Cardiac muscle cell (in vitro differentiated cells and primary cell): ENCODE measurements around the gene CYB5R3. TPM values are rescaled to one million over a fixed set of nuclear protein-coding genes. Genes with fewer than 3 reads are reported as not detected.

Source experiments
- DNase-seq, 2 donors: peaks; one replicate each; pipeline versions ENCODE4 v3.0.0 to v3.0.0-alpha.2; 2010 to 2017; ENCODE audit warnings: low read depth in 1 of 2, low spot score in 1 of 2
- H3K27ac ChIP-seq: fragments of 200-600 bp; sonication (generic); 2 replicates; pipeline ENCODE4 v1.5.1; 2016
- H3K27me3 ChIP-seq: fragments of 200-600 bp; sonication (generic); 2 replicates; pipeline ENCODE4 v1.6.0; 2016; ENCODE audit warnings: control low read depth
- H3K36me3 ChIP-seq: fragments of 200-600 bp; sonication (generic); 2 replicates; pipeline ENCODE4 v1.5.1; 2016; ENCODE audit warnings: control low read depth
- H3K4me1 ChIP-seq: fragments of 200-600 bp; sonication (generic); 2 replicates; pipeline ENCODE4 v1.8.1; 2017; ENCODE audit warnings: low read depth, mild to moderate bottlenecking, mixed run types
- H3K4me3 ChIP-seq: fragments of 200-600 bp; sonication (generic); 2 replicates; pipeline ENCODE4 v1.5.1; 2016; ENCODE audit warnings: mild to moderate bottlenecking
- H3K9me3 ChIP-seq: fragments of 200-600 bp; sonication (generic); 2 replicates; pipeline ENCODE4 v1.5.1; 2017; ENCODE audit warnings: low read depth, mild to moderate bottlenecking, control low read depth
- polyA plus RNA-seq: library from polyadenylated mRNA; unstranded; fragments of >200 nt; fragmentation: Nextera tagmentation; extraction: Ambion mirVana; gene quantifications from 2 replicates; pipeline ENCODE4 v1.2.1, GENCODE V29; 2016
- total RNA-seq: library from RNA; depleted of rRNA; stranded (reverse); fragments of >200 nt; gene quantifications from 2 replicates; pipeline ENCODE4 v1.2.3, GENCODE V29; 2016
- TF ChIP-seq, protein P1 (sequence below): IDR thresholded peaks from 2 replicates; pipeline ENCODE4 v1.5.1; 2012; ENCODE audit warnings: low read depth, mild to moderate bottlenecking, low read length

CYB5R3 gene
- total and polyA plus RNA-seq, 2 experiments from 2014 or later = 180 to 366 TPM

DNA sequence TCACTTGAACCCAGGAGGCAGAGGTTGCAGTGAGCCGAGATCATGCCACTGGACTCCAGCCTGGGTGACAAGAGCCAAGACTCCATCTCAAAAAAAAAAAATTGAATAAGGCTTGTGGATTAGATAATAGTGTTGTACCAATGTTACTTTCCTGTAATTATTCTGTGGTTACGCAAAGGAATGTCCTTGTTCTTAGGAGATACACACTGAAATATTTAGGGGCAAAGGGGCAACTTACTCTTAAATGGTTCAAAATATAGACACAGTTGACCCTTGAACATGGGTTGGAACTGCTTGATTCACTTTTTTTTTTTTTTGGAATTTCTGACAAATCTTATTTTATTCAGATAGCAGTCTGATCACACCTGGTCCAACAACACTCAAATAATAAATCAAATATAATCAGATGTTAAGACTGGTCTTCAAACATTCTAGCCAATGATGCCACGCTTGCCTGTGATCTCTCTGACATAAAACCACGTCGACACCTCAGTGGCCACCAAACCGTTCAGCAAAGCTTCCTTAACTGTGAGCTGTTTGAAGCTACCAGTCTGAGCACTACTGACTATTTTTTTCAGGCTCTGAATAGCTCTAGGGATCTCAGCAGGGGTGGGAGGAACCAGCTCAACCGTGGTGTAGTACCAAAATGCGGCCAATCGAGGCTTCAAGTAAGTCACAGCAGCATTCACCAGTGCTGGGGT lies 9.5 kb downstream of the CYB5R3 start:
- DNase-seq = peak in 1 of 2 donors; percentile 30
- H3K4me3 ChIP-seq = no peak overlapping the region
- TF ChIP-seq, protein P1, sequence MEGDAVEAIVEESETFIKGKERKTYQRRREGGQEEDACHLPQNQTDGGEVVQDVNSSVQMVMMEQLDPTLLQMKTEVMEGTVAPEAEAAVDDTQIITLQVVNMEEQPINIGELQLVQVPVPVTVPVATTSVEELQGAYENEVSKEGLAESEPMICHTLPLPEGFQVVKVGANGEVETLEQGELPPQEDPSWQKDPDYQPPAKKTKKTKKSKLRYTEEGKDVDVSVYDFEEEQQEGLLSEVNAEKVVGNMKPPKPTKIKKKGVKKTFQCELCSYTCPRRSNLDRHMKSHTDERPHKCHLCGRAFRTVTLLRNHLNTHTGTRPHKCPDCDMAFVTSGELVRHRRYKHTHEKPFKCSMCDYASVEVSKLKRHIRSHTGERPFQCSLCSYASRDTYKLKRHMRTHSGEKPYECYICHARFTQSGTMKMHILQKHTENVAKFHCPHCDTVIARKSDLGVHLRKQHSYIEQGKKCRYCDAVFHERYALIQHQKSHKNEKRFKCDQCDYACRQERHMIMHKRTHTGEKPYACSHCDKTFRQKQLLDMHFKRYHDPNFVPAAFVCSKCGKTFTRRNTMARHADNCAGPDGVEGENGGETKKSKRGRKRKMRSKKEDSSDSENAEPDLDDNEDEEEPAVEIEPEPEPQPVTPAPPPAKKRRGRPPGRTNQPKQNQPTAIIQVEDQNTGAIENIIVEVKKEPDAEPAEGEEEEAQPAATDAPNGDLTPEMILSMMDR = no peak

GRCh38 chr22:42637555-42637954 lies 11.6 kb downstream of the CYB5R3 start:
- H3K36me3 ChIP-seq = peaks cover 13% of the 10 kb centered on the region
- H3K27ac ChIP-seq = no peak overlapping the region
- TF ChIP-seq, protein P1 = no peak
- no peak for DNase-seq
- no peaks in the 10 kb centered on the region for H3K27me3 ChIP-seq
- H3K4me1 ChIP-seq = peaks cover 4% of the 10 kb centered on the region
- H3K9me3 ChIP-seq = no peaks in the 10 kb centered on the region
- H3K4me3 ChIP-seq = no peak overlapping the region

More for the DNA sequence above, 9.5 kb downstream of the CYB5R3 start:
- Histone ChIP-seq H3K27me3 (no peaks in the 10 kb centered on the region), H3K4me1 (peaks cover 22% of the 10 kb centered on the region), H3K9me3 (no peaks in the 10 kb centered on the region), H3K27ac (no peak overlapping the region), H3K36me3 (peaks cover 3% of the 10 kb centered on the region)

GRCh38 chr22:42636506-42636905 lies 12.7 kb downstream of the CYB5R3 start:
- Histone ChIP-seq H3K27me3 (no peaks in the 10 kb centered on the region), H3K4me3 (no peak overlapping the region), H3K9me3 (no peaks in the 10 kb centered on the region), H3K36me3 (peaks cover 21% of the 10 kb centered on the region), H3K27ac (no peak overlapping the region), H3K4me1 (no peaks in the 10 kb centered on the region)
- TF ChIP-seq, protein P1 = no peak
- DNase-seq = no peak

DNA sequence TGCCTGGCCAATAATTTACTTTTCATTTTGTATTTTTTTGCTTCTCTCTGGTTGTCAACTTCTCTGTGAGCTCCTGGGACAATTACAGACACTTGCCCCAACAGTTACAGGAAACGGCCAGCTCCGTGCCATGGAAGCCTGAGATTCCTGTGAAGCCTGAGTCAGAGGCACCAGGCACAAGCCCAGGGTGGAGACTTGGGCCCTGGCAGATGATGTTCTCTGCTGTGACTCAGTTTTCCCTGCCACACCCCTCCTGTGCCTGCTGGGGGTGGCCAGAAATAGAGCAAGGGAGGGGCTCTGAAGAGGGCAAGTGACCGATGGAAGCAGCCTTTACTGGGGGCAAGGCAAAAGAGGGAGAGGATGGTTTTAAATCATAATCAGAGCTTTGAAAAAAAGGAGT lies 13.7 kb downstream of the CYB5R3 start:
- Histone ChIP-seq H3K27ac (no peak overlapping the region), H3K4me1 (no peaks in the 10 kb centered on the region), H3K9me3 (no peaks in the 10 kb centered on the region), H3K4me3 (no peak overlapping the region), H3K27me3 (no peaks in the 10 kb centered on the region), H3K36me3 (peaks cover 23% of the 10 kb centered on the region)
- TF ChIP-seq, protein P1 = no peak
- peak in 1 of 2 donors; percentile 72 for DNase-seq

GRCh38 chr22:42633013-42633412 lies 16.2 kb downstream of the CYB5R3 start:
- H3K27ac ChIP-seq = no peak overlapping the region
- H3K27me3 ChIP-seq = no peaks in the 10 kb centered on the region
- H3K9me3 ChIP-seq = no peaks in the 10 kb centered on the region
- no peak for DNase-seq
- TF ChIP-seq, protein P1 = no peak
- H3K4me3 ChIP-seq = no peak overlapping the region
- H3K36me3 ChIP-seq = peaks cover 31% of the 10 kb centered on the region
- no peaks in the 10 kb centered on the region for H3K4me1 ChIP-seq
